Keratinocyte (primary cell): Measurements from ENCODE around the gene CLDN9.

Source experiments
- CTCF ChIP-seq, 3 experiments: IDR thresholded peaks in 1 of 3; conservative IDR thresholded peaks in 1 of 3; optimal IDR thresholded peaks in 1 of 3; 2 replicates in 2 of 3; 3 replicates in 1 of 3; pipeline versions ENCODE3 to v1.5.1; 2011; ENCODE audit warnings: low read length in 3 of 3, mild to moderate bottlenecking in 3 of 3, moderate library complexity in 2 of 3, control low read depth in 1 of 3, inconsistent platforms in 1 of 3; ENCODE audit not compliant: insufficient read depth in 2 of 3; ENCODE audit errors: extremely low read depth in 1 of 3
- EZH2 ChIP-seq: IDR thresholded peaks from one replicate; pipeline ENCODE4 v1.6.1; 2012; ENCODE audit warnings: inconsistent platforms, mild to moderate bottlenecking, low read length, moderate library complexity

DNA sequence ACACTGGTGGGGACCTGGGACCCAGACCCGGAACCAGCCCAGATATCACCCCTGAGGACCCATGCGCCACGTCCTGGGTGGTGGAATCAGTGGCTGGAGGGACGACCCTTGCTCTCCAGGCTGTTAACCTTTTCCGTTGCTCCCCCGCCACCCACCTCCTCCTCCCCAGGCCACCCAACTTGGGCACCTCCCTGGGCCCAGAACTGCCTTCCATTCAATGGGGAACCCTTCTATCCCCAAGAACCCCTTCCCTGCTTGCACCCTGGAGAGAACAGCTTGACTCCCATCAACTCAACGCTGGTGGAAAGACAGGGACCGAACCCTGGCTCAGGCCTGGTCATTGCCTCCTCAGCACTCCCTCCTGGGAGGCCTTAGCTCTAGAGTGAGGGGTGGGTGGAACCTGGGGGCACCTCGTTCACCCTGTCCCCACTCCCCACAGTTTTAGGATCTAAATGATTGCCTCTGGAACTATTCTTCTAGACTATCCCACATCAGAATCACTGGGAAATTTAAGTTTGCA, 47.1 kb downstream of the CLDN9 start:
- TF ChIP-seq CTCF (optimal IDR thresholded peaks at IDR 0.05 in 1 of 3, IDR thresholded peaks at IDR 0.05 in 1 of 3, conservative IDR thresholded peaks at IDR 0.05 in 1 of 3; ENCODE audit: extremely low read depth in 1 of 3, insufficient read depth in 2 of 3, low read length in 3 of 3) (no peak), EZH2 (no peak)
